LNCaP clone FGC (cell line): ENCODE results near the gene LBX1.

ENCODE experiments used
- DNase-seq: peaks from one replicate; pipeline ENCODE4 v3.0.0-alpha.2; 2011; ENCODE audit warnings: low read depth
- H3K4me3 ChIP-seq: 2 replicates; pipeline ENCODE4 v1.5.1; 2011; ENCODE audit warnings: mild to moderate bottlenecking, low read depth, low read length, control low read depth
- CTCF ChIP-seq: IDR thresholded peaks from 2 replicates; pipeline ENCODE4 v1.5.1; 2012; ENCODE audit warnings: mild to moderate bottlenecking; ENCODE audit not compliant: control insufficient read depth, insufficient read depth; ENCODE audit errors: extremely low read depth

Gene LBX1, protein sequence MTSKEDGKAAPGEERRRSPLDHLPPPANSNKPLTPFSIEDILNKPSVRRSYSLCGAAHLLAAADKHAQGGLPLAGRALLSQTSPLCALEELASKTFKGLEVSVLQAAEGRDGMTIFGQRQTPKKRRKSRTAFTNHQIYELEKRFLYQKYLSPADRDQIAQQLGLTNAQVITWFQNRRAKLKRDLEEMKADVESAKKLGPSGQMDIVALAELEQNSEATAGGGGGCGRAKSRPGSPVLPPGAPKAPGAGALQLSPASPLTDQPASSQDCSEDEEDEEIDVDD

DNA sequence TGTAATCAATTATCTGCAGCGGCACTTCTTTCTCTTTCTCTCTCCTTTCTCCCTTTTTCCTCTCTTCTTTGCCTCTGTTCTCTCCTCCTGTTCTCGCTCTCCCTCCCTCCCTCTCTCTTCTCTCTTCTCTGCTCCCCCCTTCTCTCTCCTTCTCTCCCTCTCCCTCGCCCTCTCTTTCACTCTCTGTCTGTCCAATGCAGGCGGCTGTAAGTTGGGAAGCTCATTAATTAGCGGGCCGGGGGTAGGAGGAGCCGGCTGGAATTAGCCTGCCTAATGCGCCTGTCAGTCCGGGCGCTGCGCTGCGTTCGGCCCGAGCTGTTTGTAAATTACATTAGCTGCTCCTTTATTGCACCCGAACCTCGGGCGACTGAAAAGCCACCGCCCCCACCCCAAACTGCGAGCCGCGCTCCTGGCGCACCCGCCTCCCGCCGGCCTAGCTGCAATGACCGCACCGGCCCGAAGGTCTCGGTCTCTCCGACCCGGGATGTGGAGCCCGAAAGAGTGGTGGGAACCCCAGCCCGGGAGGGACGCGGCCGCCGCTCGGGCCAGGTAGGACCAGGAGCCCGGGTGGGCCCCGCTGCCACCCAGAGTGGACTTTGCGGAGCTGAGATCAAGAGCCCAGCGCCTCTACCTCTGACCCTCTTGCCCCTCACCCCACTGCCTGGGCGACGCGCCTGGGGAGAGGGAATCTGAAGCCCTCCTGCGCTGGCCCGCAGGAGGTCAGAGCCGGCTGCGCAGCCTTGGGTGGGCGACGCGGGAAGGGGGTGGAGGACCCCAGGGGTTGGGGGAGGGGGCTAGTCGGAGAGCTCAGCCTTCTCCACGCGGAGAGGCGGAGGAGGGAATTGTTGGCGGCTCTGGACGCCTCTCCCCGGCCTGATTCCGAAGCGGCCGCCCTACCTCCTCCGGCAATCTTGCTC, at the start of gene LBX1:
LBX1 (minus strand) TSS at position 198 of the 917 bp plus-strand sequence. CDS start 648 bp downstream, outside the sequence.
- DNase-seq: no peak
- no peak for TF ChIP-seq CTCF
- no peak within 1 kb of the TSS for H3K4me3 ChIP-seq

DNA sequence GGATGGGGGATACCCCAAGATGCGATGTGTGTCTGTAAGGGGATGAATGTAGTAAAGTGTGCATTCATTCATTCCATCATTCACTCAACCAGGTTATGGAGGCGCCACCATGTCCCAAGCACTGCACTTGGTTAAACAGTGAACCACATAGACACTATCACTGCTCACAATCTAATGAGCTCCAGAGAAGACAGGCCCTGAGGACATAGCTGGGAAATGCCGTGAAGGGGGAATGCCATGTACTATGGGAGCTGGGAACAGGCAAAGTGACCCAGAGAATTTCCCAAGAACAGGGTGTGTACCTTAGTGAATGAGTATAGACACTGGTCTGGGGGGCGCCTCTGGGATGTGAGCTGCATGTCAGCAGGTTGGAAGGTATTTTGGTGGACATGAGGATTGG, 44.5 kb upstream of the LBX1 start:
- no peak for TF ChIP-seq CTCF
- no peak overlapping the region for H3K4me3 ChIP-seq
- no peak for DNase-seq

GRCh38 chr10:101273330-101273729, 44.1 kb upstream of the LBX1 start:
- no peak for DNase-seq
- no peak overlapping the region for H3K4me3 ChIP-seq
- no peak for TF ChIP-seq CTCF

DNA sequence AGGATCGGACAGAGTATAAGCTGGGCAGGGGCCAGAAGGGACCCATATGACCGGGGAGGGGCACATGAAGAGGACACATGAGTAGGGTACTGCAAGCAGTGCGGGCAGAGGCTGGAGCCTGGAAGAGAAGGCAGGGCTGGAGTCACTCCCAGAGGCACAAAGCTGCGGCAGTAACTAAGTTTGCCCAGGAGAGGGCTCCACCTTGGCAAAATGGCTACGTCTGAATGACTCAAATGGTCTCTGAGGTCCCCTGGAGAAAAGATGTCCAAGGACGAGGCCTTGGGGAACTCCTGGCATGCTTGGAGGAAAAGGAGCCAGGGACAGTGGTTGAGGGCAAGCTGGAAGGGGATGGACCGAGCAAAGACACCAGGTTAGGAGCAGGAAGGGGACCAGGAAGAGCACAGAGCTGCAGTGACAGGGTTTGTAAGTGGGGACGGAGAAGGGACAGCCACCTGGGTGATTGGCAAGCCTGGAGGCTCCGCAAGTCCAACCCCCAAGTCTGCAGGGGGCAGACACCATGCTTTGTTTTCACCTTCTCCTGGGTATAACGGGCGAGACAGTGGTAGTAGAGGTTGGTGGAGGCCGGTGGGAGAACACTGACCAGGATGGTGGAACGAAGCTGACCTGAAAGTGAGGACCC, 43.1 kb upstream of the LBX1 start:
- DNase-seq: no peak
- TF ChIP-seq CTCF: peak; percentile 56
- H3K4me3 ChIP-seq: no peak overlapping the region

DNA sequence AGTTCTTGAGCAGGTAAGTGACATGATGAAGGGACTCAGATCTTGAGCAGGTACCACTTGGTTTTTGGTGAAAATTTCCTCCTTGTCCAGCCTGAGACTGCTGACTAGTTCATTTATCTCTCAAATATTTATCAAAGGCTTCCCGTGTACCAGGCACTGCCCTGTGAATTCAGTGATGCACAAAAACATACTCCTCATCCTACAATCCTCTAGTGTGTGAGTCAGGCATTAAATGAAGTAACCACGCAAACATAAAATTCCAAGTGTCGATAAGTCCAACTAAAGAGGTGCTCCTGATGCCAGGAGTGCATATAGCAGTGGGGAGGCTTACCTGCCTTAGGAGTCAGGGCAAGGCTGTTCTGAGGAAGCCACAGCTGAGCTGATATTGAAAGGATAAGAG, 41.5 kb upstream of the LBX1 start:
- TF ChIP-seq CTCF: no peak
- no peak for DNase-seq
- H3K4me3 ChIP-seq: no peak overlapping the region

DNA sequence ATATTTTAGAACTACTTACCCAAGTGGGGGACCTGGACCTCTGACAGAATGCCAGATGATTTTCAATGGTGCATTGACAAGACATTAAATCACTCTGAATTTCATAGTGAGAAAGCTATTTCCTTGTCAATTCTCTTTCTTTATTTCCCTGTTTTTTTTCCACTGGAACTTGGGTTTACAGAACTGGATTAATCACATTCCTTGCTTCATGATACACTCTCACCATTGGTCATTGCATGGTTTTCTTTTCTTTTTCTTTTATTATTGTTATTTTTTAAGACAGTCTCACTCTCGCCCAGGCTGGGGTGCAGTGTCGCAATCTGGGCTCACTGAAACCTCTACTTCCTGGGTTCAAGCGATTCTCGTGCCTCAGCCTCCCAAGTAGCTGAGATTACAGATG, 38.5 kb upstream of the LBX1 start:
- H3K4me3 ChIP-seq: no peak overlapping the region
- DNase-seq: no peak
- TF ChIP-seq CTCF: no peak
